NB4 (cell line): ENCODE results near the gene LRRC74A.

ENCODE experiments used
- DNase-seq: peaks from one replicate; pipeline ENCODE4 v3.0.0; 2010; ENCODE audit warnings: low read depth
- H3K4me3 ChIP-seq: one replicate; pipeline ENCODE4 v1.5.1; 2011; ENCODE audit warnings: mild to moderate bottlenecking, low read depth, low read length, moderate library complexity
- CTCF ChIP-seq: IDR thresholded peaks from one replicate; pipeline ENCODE4 v1.5.1; 2012; ENCODE audit warnings: low read depth, low read length
- MAX ChIP-seq: IDR thresholded peaks from 2 replicates; pipeline ENCODE4 v1.6.1; 2011; ENCODE audit warnings: low read depth, low read length
- MYC ChIP-seq: IDR thresholded peaks from 2 replicates; pipeline ENCODE4 v1.6.1; 2011; ENCODE audit warnings: low read depth, low read length
- POLR2A ChIP-seq: IDR thresholded peaks from 2 replicates; pipeline ENCODE4 v1.6.1; 2011; ENCODE audit warnings: mild to moderate bottlenecking; ENCODE audit not compliant: insufficient read length; ENCODE audit errors: extremely low read depth

The LRRC74A gene

GRCh38 chr14:76820700-76821099, 5.5 kb upstream of the LRRC74A start:
- no peak for DNase-seq
- H3K4me3 ChIP-seq = no peak overlapping the region
- TF ChIP-seq POLR2A = no peak
- no peak for TF ChIP-seq MAX
- no peak for TF ChIP-seq CTCF
- TF ChIP-seq MYC = no peak

GRCh38 chr14:76827696-76828296, 1.6 kb downstream of the LRRC74A start:
- H3K4me3 ChIP-seq = no peak overlapping the region
- TF ChIP-seq CTCF (no peak), MAX (no peak), MYC (no peak), POLR2A (no peak)
- peak; percentile 33 for DNase-seq

- H3K4me3 ChIP-seq = no peak overlapping the region
- no peak for DNase-seq
- TF ChIP-seq MYC (no peak), POLR2A (no peak), CTCF (no peak), MAX (no peak)
Measured at GRCh38 chr14:76828339-76829012, 2.3 kb downstream of the LRRC74A start.

- no peak for DNase-seq
- no peak overlapping the region for H3K4me3 ChIP-seq
- TF ChIP-seq CTCF = no peak
Measured at GRCh38 chr14:76829013-76829365, 2.8 kb downstream of the LRRC74A start.

- H3K4me3 ChIP-seq = no peak overlapping the region
- DNase-seq = no peak
- TF ChIP-seq MAX (no peak), CTCF (no peak), POLR2A (no peak), MYC (no peak)
Measured at GRCh38 chr14:76829650-76830421, 3.6 kb downstream of the LRRC74A start.

GRCh38 chr14:76830556-76830955, 4.3 kb downstream of the LRRC74A start:
- no peak for DNase-seq
- no peak overlapping the region for H3K4me3 ChIP-seq
- TF ChIP-seq POLR2A (no peak), MYC (no peak), MAX (no peak), CTCF (no peak)
